ENCODE measurements around the gene RAB11FIP5. TPM values are rescaled to one million over a fixed set of nuclear protein-coding genes. Genes with fewer than 3 reads are reported as not detected.
A peak's percentile ranks its signal among the peaks of the same experiment; 100 is the strongest.

Gene RAB11FIP5
- total and polyA plus RNA-seq, 10 of the 15 experiments (the other 5 are each of a cell fraction or from before 2014, with no cell fraction given), result 0.03 to 0.20 (median 0.06) TPM; not detected in 6

- TF ChIP-seq BCL11A (IDR thresholded peaks at IDR 0.05; ENCODE audit: low read depth, low read length) (no peak), E2F4 (IDR thresholded peaks at IDR 0.05; ENCODE audit: low read depth, low read length) (peak; percentile 76; the same call in 1 of the 2 replicates), NFYB (IDR thresholded peaks at IDR 0.05; ENCODE audit: insufficient read depth, low read depth, low read length) (peak; percentile 99), NBN (IDR thresholded peaks at IDR 0.05) (peak; percentile 92), MYC (IDR thresholded peaks at IDR 0.05; ENCODE audit: insufficient read depth, insufficient read length, insufficient replicate concordance, low read length, severe bottlenecking) (no peak), TCF3 (IDR thresholded peaks at IDR 0.05; ENCODE audit: borderline replicate concordance, insufficient read depth, low read depth, low read length) (0 out of 2 replicates have a peak, but pooled peaks have one; percentile 45), TARDBP (IDR thresholded peaks at IDR 0.05; ENCODE audit: borderline replicate concordance) (peak; percentile 79; the same call in 1 of the 2 replicates), HDGF (IDR thresholded peaks at IDR 0.05) (no peak), ZBTB4 (CRISPR knock-in tag; IDR thresholded peaks at IDR 0.05) (no peak), SP1 (IDR thresholded peaks at IDR 0.05; ENCODE audit: low read depth, low read length) (peak; percentile 99), SMAD1 (IDR thresholded peaks at IDR 0.05; ENCODE audit: low read depth, partially characterized antibody) (no peak), HDAC2 (IDR thresholded peaks at IDR 0.05) (no peak), CREB1 (IDR thresholded peaks at IDR 0.05; ENCODE audit: low read depth) (peak; percentile 66), CTCF (IDR thresholded peaks at IDR 0.05 in 2 of 3, conservative IDR thresholded peaks at IDR 0.05 in 1 of 3; ENCODE audit: control insufficient read depth in 2 of 3, extremely low read depth in 1 of 3, insufficient read depth in 1 of 3, low read depth in 3 of 3, low read length in 3 of 3) (0 out of 6 replicates have a peak, but pooled peaks of 2 of the 3 experiments have one; percentile 7 to 28), SKIL (IDR thresholded peaks at IDR 0.05; ENCODE audit: low read depth, poor library complexity, severe bottlenecking) (peak; percentile 24), ELK1 (IDR thresholded peaks at IDR 0.05; ENCODE audit: low read depth, low read length) (0 out of 2 replicates have a peak, but pooled peaks have one; percentile 46), NR2C2 (IDR thresholded peaks at IDR 0.05; ENCODE audit: borderline replicate concordance, control insufficient read depth, insufficient read length, low read depth) (no peak), ESRRA (IDR thresholded peaks at IDR 0.05; ENCODE audit: low read length) (no peak)
These were observed 41.2 kb downstream of the RAB11FIP5 start, which contains the start of gene SFXN5 (continued) for GRCh38 chr2:73071360-73072128.
